OCI-LY3 (cell line): ENCODE results near the gene TENT4B.

Experiments used
- CTCF ChIP-seq: fragments of 200-600, 300-600 bp; sonication (generic); IDR thresholded peaks from 2 replicates; pipeline ENCODE4 v1.5.1; 2014; ENCODE audit warnings: antibody characterized with exemption, low read length, low read depth
- EZH2phosphoT487 ChIP-seq: fragments of 200-600 bp; shearing (Covaris generic); IDR thresholded peaks from 2 replicates; pipeline ENCODE4 v1.6.1; 2018; ENCODE audit warnings: antibody characterized with exemption, mixed run types, low read depth

- TF ChIP-seq CTCF (no peak), EZH2phosphoT487 (no peak)
Observed at GRCh38 chr16:50267651-50268050, 114.5 kb downstream of the TENT4B start.
